HCT116 (cell line): Measurements from ENCODE around the gene TNFRSF9. TPM values are rescaled to one million over a fixed set of nuclear protein-coding genes. Genes with fewer than 3 reads are reported as not detected.

ENCODE experiments used
- ATAC-seq: fragments of 200-7000 bp; cut with Tn5 transposase; 2 replicates; pipeline ENCODE4 v1.9.1; 2020; ENCODE audit warnings: mild to moderate bottlenecking, moderate library complexity
- BruUV-seq: library from RNA; stranded (reverse); fragments of 400-500 nt; replicated peaks from 2 replicates; lab custom pipeline; 2021; lab: Mats Ljungman, UMichigan
- CTCF ChIA-PET: fragments of 300-600 bp; sonication (Branson Sonifier 250); formaldehyde crosslinking; loops from one replicate; lab custom pipeline; 2021; ENCODE audit warnings: antibody characterized with exemption; lab: Charles Lee
- POLR2A ChIA-PET: fragments of 300-600, 350-600 bp; sonication (Branson Sonifier 250); formaldehyde crosslinking; loops from one replicate; lab custom pipeline; 2021; ENCODE audit warnings: antibody characterized with exemption; lab: Charles Lee
- RAD21 ChIA-PET, 2 experiments: fragments of 300-600 bp; sonication (Branson Sonifier 250); formaldehyde crosslinking; loops; one replicate each; lab custom pipeline; 2023; ENCODE audit warnings: low total read pairs in 2 of 2; ENCODE audit not compliant: uncharacterized antibody in 2 of 2, unreplicated experiment in 2 of 2, low non-redundant PET in 1 of 2; lab: Charles Lee
- DNase-seq: peaks from one replicate; pipeline ENCODE4 v3.0.0-alpha.2; 2010; ENCODE audit warnings: low read depth, low spot score
- H2AFZ ChIP-seq: fragments of 200-600 bp; shearing (Covaris generic), sonication (generic); 2 replicates; pipeline ENCODE4 v1.6.1; 2017; ENCODE audit warnings: low read depth, mixed run types, mixed read lengths, antibody characterized with exemption, low read length; ENCODE audit not compliant: poor library complexity, severe bottlenecking
- H3K27ac ChIP-seq: 2 replicates; pipeline ENCODE4 v1.5.1; 2012; ENCODE audit warnings: low read depth, low read length
- H3K27me3 ChIP-seq: fragments of 200-600 bp; sonication (generic); 2 replicates; pipeline ENCODE4 v1.6.1; 2016; ENCODE audit warnings: mixed run types, low read length, mixed read lengths; ENCODE audit not compliant: insufficient read depth
- H3K36me3 ChIP-seq, 2 experiments: fragments of 200-500 bp in 1 of 2; fragments of 200-600 bp in 1 of 2; sonication (Bioruptor generic) in 1 of 2; sonication (generic) in 1 of 2; 2 replicates each; pipeline versions ENCODE4 v1.5.1 to v1.6.1; 2014 to 2016; ENCODE audit warnings: low read length in 2 of 2, inconsistent platforms in 1 of 2, mixed read lengths in 1 of 2, mixed run types in 1 of 2; ENCODE audit not compliant: insufficient read depth in 2 of 2, control insufficient read depth in 1 of 2
- H3K4me1 ChIP-seq, 2 experiments: fragments of 200-600 bp in 1 of 2; sonication (generic) in 1 of 2; 2 replicates each; pipeline versions ENCODE4 v1.5.1 to v1.6.1; 2012 to 2017; ENCODE audit warnings: low read length in 2 of 2, inconsistent platforms in 1 of 2, mild to moderate bottlenecking in 1 of 2, mixed read lengths in 1 of 2, mixed run types in 1 of 2, moderate library complexity in 1 of 2; ENCODE audit not compliant: insufficient read depth in 2 of 2, control insufficient read depth in 1 of 2
- H3K4me2 ChIP-seq: fragments of 200-600 bp; sonication (generic); 2 replicates; pipeline ENCODE4 v1.6.1; 2017; ENCODE audit warnings: mixed run types, low read length, mixed read lengths
- H3K4me3 ChIP-seq, 2 experiments: fragments of 200-600 bp in 1 of 2; sonication (generic) in 1 of 2; replicated peaks in 1 of 2; 2 replicates each; pipeline ENCODE4 v1.5.1; 2011 to 2016; ENCODE audit warnings: low read length in 2 of 2, control low read depth in 1 of 2, low read depth in 1 of 2, mild to moderate bottlenecking in 1 of 2, mixed read lengths in 1 of 2, mixed run types in 1 of 2
- H3K79me2 ChIP-seq: fragments of 200-600 bp; sonication (generic); 2 replicates; pipeline ENCODE4 v1.6.1; 2017; ENCODE audit warnings: mild to moderate bottlenecking, mixed run types, low read length, moderate library complexity, mixed read lengths; ENCODE audit not compliant: insufficient read depth
- H3K9ac ChIP-seq: fragments of 200-600 bp; sonication (generic); 2 replicates; pipeline ENCODE4 v1.6.1; 2016; ENCODE audit warnings: low read length, mixed read lengths
- H3K9me2 ChIP-seq: fragments of 200-600 bp; sonication (generic), shearing (Covaris generic); 2 replicates; pipeline ENCODE4 v1.6.1; 2017; ENCODE audit warnings: mixed run types, mild to moderate bottlenecking, moderate library complexity; ENCODE audit not compliant: insufficient read depth
- H3K9me3 ChIP-seq, 2 experiments: fragments of 200-500 bp in 1 of 2; fragments of 200-600 bp in 1 of 2; sonication (Bioruptor generic) in 1 of 2; sonication (generic) in 1 of 2; 2 replicates each; pipeline ENCODE4 v1.6.1; 2014 to 2017; ENCODE audit warnings: low read length in 2 of 2, mixed read lengths in 2 of 2, inconsistent platforms in 1 of 2, low read depth in 1 of 2, mild to moderate bottlenecking in 1 of 2, mixed run types in 1 of 2, moderate library complexity in 1 of 2; ENCODE audit not compliant: control insufficient read depth in 1 of 2, insufficient read depth in 1 of 2
- H4K20me1 ChIP-seq: fragments of 200-600 bp; sonication (generic), shearing (Covaris generic); 2 replicates; pipeline ENCODE4 v1.6.1; 2017; ENCODE audit warnings: mixed run types, mild to moderate bottlenecking, moderate library complexity; ENCODE audit not compliant: insufficient read depth
- ATF3 ChIP-seq: IDR thresholded peaks from 2 replicates; pipeline ENCODE4 v1.6.1; 2012
- FOSL1 ChIP-seq: IDR thresholded peaks from 2 replicates; pipeline ENCODE4 v1.6.1; 2012; ENCODE audit warnings: low read depth
- POLR2A ChIP-seq: IDR thresholded peaks from 2 replicates; pipeline ENCODE4 v1.7.0; 2011; ENCODE audit warnings: borderline replicate concordance; ENCODE audit not compliant: insufficient read depth, insufficient read length; ENCODE audit errors: extremely low read depth
- RAD21 ChIP-seq: IDR thresholded peaks from 2 replicates; pipeline ENCODE4 v1.6.1; 2012; ENCODE audit warnings: low read depth, mild to moderate bottlenecking
- SRF ChIP-seq: IDR thresholded peaks from 2 replicates; pipeline ENCODE4 v1.6.1; 2012; ENCODE audit warnings: low read depth
- TCF7L2 ChIP-seq: IDR thresholded peaks from 2 replicates; pipeline ENCODE4 v1.7.0; 2011; ENCODE audit warnings: borderline replicate concordance, inconsistent platforms; ENCODE audit not compliant: insufficient read depth, insufficient read length; ENCODE audit errors: extremely low read depth
- ZBTB33 ChIP-seq: IDR thresholded peaks from 2 replicates; pipeline ENCODE4 v1.6.1; 2011; ENCODE audit warnings: mild to moderate bottlenecking, low read length, moderate library complexity; ENCODE audit not compliant: insufficient replicate concordance; ENCODE audit errors: extremely low read depth
- ZFX ChIP-seq: fragments of 450-650 bp; IDR thresholded peaks from 2 replicates; pipeline ENCODE4 v1.6.1; 2017
- intact Hi-C: fragments of 100-400 bp; cut with micrococcal nuclease; formaldehyde crosslinking; loops from 2 replicates; pipeline ENCODE4 v1.10.0; 2022
- total RNA-seq: library from RNA; stranded (reverse); gene quantifications from one replicate; pipeline ENCODE4 v1.2.1, GENCODE V29; 2021; ENCODE audit not compliant: unreplicated experiment

The TNFRSF9 gene
- total RNA-seq, 1 experiment from 2014 or later = 0.20 TPM

- ChIA-PET CTCF (no interaction called here), RAD21 (no interaction called here), POLR2A (no interaction called here)
- no peaks in the 10 kb centered on the region for H3K79me2 ChIP-seq
- no peaks in the 10 kb centered on the region for H4K20me1 ChIP-seq
- BruUV-seq = no TSS peak
- H2AFZ ChIP-seq = no peak overlapping the region
- H3K9me3 ChIP-seq = no peaks in the 10 kb centered on the region
- no peak overlapping the region for H3K27ac ChIP-seq
- H3K4me2 ChIP-seq = no peak overlapping the region
- peaks cover 5% of the 10 kb centered on the region; the same call in 1 of the 2 replicates for H3K27me3 ChIP-seq
- H3K4me1 ChIP-seq = no peaks in the 10 kb centered on the region
- no peak overlapping the region for H3K9ac ChIP-seq
- no peak for ATAC-seq
- no peak overlapping the region for H3K4me3 ChIP-seq
- intact Hi-C loops = no loop called here
- DNase-seq = no peak
- no peak for TF ChIP-seq ATF3
- no peak for TF ChIP-seq ZFX
- TF ChIP-seq POLR2A = no peak
- TF ChIP-seq ZBTB33 = no peak
- TF ChIP-seq SRF = no peak
- TF ChIP-seq TCF7L2 = no peak
- no peak for TF ChIP-seq FOSL1
- no peak for TF ChIP-seq RAD21
- H3K36me3 ChIP-seq = no peaks in the 10 kb centered on the region
- H3K9me2 ChIP-seq = no peaks in the 10 kb centered on the region
Measured at GRCh38 chr1:7932524-7933138, 8.0 kb downstream of the TNFRSF9 start.
